Stimulated activated CD8-positive, alpha-beta memory T cell treated with anti-CD3 and anti-CD28 coated beads, Interleukin-2, amount 100 ng/mL, for 48 hours (primary cell): Measurements from ENCODE around the gene ATP1A3.
A peak's percentile ranks its signal among the peaks of the same experiment; 100 is the strongest.
"Not testable (repeated sequence)": the region's sequence is repeated elsewhere in the genome, so short reads cannot be mapped to it uniquely, and the experiment has no call there.

ENCODE experiments used
- DNase-seq, 2 donors: peaks; one replicate each; pipeline ENCODE4 v3.0.0-alpha.2; 2020; ENCODE audit warnings: low read depth in 2 of 2

The ATP1A3 gene

GRCh38 chr19:42010245-42011126, 16.5 kb upstream of the ATP1A3 start:
- DNase-seq, result no peak

GRCh38 chr19:42006569-42006968, 12.5 kb upstream of the ATP1A3 start:
- DNase-seq, result no peak

- no peak for DNase-seq
Observed at GRCh38 chr19:42005504-42005903, 11.5 kb upstream of the ATP1A3 start.

- DNase-seq, result no peak
Observed at GRCh38 chr19:42003506-42004294, 9.7 kb upstream of the ATP1A3 start.

- DNase-seq, result no peak
Observed at GRCh38 chr19:41999878-42000208, 5.8 kb upstream of the ATP1A3 start.

GRCh38 chr19:41999071-41999877, 5.2 kb upstream of the ATP1A3 start:
- no peak for DNase-seq

- peak; percentile 45 to 59 for DNase-seq
Observed at GRCh38 chr19:41998246-41999020, 4.4 kb upstream of the ATP1A3 start.

- DNase-seq, result no peak
Observed at GRCh38 chr19:41997851-41998229, 3.8 kb upstream of the ATP1A3 start.

- peak in 1 of 2 donors; percentile 36 for DNase-seq
Observed at GRCh38 chr19:41997121-41997850, 3.3 kb upstream of the ATP1A3 start.

- no peak for DNase-seq
Observed at GRCh38 chr19:41995959-41996797, 2.1 kb upstream of the ATP1A3 start.

- no peak for DNase-seq
Observed at GRCh38 chr19:41994994-41995958, 1.2 kb upstream of the ATP1A3 start.

- DNase-seq, result no peak
Observed at GRCh38 chr19:41994521-41994971, 516 bp upstream of the ATP1A3 start.

GRCh38 chr19:41991925-41992569, 2.0 kb downstream of the ATP1A3 start:
- DNase-seq, result not testable (repeated sequence)

- no peak for DNase-seq
Observed at GRCh38 chr19:41991025-41991424, 3.0 kb downstream of the ATP1A3 start.

- no peak for DNase-seq
Observed at GRCh38 chr19:41990615-41991014, 3.4 kb downstream of the ATP1A3 start.

- no peak for DNase-seq
Observed at GRCh38 chr19:41990028-41990427, 4.0 kb downstream of the ATP1A3 start.

- DNase-seq, result no peak
Observed at GRCh38 chr19:41988947-41989346, 5.1 kb downstream of the ATP1A3 start.
